GM12865 (cell line): ENCODE results near the gene PDZD2.
A peak's percentile ranks its signal among the peaks of the same experiment; 100 is the strongest.

Source experiments
- DNase-seq: peaks from one replicate; pipeline ENCODE4 v3.0.0; 2010; ENCODE audit warnings: low read depth
- H3K4me3 ChIP-seq: 2 replicates; pipeline ENCODE4 v1.5.1; 2011; ENCODE audit warnings: mild to moderate bottlenecking, low read depth, low read length, control low read depth
- CTCF ChIP-seq: IDR thresholded peaks from 2 replicates; pipeline ENCODE4 v1.5.1; 2011; ENCODE audit warnings: low read length, control low read depth, low read depth, inconsistent platforms; ENCODE audit not compliant: insufficient read depth; ENCODE audit errors: missing control alignments

Gene PDZD2

DNA sequence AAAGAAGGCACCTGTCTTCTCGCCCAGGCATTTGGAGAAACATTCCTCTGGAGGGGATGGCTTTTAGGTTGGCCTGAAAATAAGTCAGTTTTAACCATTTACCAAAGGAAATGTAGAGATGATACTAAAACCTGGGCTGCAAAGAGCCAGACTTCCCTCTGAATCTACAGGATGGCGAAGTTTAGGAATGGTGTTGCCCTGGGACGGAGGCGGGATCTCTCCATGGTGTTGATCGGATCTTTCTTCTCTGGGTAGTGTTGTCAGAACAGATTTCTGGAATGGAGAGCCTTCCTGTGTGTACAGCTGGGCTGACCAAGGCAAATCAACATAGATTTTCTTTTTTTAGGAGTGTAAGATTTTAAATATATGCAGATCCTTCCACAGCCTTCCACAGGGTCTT lies 159.2 kb downstream of the PDZD2 start:
- no peak for TF ChIP-seq CTCF
- no peak overlapping the region for H3K4me3 ChIP-seq
- no peak for DNase-seq

DNA sequence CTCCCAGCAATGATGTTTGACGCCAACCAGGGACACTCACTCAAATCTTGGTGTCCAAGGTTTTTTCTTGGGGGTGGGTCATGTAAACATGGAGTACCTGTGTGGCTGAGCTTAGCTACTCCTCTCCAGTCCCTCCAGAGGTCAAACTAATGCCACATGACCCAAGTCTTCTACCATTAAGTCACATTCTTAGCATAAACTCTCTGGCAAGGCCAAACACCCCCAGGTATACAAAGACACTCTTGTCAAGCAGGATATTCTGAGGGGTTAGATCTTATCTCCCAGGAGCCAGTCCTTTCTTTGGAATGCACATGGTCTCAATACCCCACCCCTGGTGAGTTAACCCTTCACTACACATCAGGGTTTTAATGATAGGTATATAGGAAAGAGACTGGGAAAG lies 161.4 kb downstream of the PDZD2 start:
- no peak for DNase-seq
- H3K4me3 ChIP-seq = no peak overlapping the region
- no peak for TF ChIP-seq CTCF

DNA sequence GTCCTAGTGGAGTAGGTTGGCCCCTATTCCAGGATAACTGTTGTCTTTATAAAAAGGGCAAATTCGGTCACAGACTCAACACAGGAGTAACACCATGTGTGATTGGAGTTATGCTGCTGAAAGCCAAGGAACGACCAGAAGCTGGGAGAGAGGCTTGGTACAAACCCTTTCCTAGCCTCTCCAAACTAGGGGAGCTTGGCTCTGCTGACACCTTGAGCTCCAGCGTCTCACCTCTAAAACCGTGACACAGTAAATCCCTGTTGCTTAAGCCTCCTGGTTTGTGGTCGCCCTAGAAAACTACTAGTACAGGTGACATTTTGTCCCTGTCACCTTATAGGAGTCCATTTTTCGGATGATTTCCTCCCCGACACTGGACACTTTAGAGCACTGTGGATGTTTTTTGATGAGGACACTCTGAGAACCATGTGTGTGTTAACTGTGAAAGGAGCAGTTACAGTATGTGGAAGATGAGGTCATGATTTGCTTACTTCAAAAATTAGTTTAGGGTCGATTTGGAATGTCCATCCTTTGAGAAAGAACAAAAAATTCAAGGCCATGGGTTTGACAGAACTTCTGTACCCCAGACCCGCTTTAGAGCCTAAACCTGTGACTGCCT lies 167.0 kb downstream of the PDZD2 start:
- DNase-seq = no peak
- no peak overlapping the region for H3K4me3 ChIP-seq
- TF ChIP-seq CTCF = no peak

GRCh38 chr5:31806561-31806960 lies 167.6 kb downstream of the PDZD2 start:
- TF ChIP-seq CTCF = no peak
- no peak overlapping the region for H3K4me3 ChIP-seq
- no peak for DNase-seq

GRCh38 chr5:31807789-31808540 lies 169.0 kb downstream of the PDZD2 start:
- H3K4me3 ChIP-seq = no peak overlapping the region
- no peak for TF ChIP-seq CTCF
- DNase-seq = no peak

- DNase-seq = peak; percentile 70
- no peak overlapping the region for H3K4me3 ChIP-seq
- peak; percentile 59 for TF ChIP-seq CTCF
These were observed 170.3 kb downstream of the PDZD2 start for GRCh38 chr5:31809050-31809870.
